ENCODE data around the gene CABP7. TPM values are rescaled to one million over a fixed set of nuclear protein-coding genes. Genes with fewer than 3 reads are reported as not detected.
A peak's percentile ranks its signal among the peaks of the same experiment; 100 is the strongest.

The CABP7 gene
- total and polyA plus RNA-seq, 9 donors: 0.04 to 0.23 (median 0.07) TPM; not detected in 6

DNA sequence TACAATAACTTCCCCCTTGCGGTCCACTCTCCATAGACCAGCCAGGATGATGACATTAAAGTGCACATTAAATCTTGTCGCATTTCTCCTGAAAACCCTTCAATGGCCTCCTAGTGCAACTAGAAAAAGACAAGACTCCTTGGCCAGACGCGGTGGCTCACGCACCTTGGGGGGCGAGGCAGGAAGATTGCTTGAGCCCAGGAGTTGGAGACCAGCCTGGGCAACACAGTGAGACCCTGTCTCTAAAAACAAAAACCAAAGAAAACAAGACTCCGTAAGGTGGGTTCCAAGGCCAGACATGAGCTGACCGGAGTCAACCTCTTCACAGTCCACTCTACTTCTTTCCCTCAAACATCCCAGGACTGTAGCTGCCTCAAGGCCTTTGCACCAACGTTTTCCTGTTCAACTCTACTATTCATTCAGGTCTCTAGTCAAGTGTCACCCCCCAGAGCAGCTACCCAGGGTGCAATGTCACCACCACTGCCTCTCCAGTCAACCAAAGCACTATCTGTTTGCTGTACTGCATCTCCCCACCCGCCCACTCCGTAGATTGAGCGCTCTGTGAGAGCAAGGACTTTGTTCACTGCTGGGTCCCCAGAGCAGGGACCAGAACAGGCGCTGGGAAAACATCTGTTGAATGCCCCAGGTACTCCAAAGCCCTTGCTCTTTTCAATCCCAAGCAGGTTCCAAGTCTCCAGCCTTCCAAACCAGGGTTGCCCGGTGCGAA is 46.3 kb downstream of the CABP7 start:
- WGBS, 3 donors: 48 to 56% (median 51%) methylated on average over 15 of the region's 15 CpGs
- peak in 1 of 5 donors; percentile 15 for DNase-seq
- peak overlapping the region in 1 of 2 donors; percentile 76 for H3K27ac ChIP-seq
- H3K9me3 ChIP-seq: no peaks in the 10 kb centered on the region
- no peaks in the 10 kb centered on the region for H3K27me3 ChIP-seq
- peaks cover 10% of the 10 kb centered on the region for H3K4me1 ChIP-seq (ENCODE audit: insufficient read depth)
- no peaks in the 10 kb centered on the region for H3K36me3 ChIP-seq
- TF ChIP-seq POLR2A (IDR thresholded peaks at IDR 0.05) (no peak), EP300 (IDR thresholded peaks at IDR 0.05) (no peak)
- TF ChIP-seq, protein P1, sequence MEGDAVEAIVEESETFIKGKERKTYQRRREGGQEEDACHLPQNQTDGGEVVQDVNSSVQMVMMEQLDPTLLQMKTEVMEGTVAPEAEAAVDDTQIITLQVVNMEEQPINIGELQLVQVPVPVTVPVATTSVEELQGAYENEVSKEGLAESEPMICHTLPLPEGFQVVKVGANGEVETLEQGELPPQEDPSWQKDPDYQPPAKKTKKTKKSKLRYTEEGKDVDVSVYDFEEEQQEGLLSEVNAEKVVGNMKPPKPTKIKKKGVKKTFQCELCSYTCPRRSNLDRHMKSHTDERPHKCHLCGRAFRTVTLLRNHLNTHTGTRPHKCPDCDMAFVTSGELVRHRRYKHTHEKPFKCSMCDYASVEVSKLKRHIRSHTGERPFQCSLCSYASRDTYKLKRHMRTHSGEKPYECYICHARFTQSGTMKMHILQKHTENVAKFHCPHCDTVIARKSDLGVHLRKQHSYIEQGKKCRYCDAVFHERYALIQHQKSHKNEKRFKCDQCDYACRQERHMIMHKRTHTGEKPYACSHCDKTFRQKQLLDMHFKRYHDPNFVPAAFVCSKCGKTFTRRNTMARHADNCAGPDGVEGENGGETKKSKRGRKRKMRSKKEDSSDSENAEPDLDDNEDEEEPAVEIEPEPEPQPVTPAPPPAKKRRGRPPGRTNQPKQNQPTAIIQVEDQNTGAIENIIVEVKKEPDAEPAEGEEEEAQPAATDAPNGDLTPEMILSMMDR (IDR thresholded peaks at IDR 0.05): no peak
- peak overlapping the region; percentile 97 for H3K4me3 ChIP-seq
- intact Hi-C loops (cut with DNase I): loop anchor here in 1 of 4 donors (10.0 kb wide), 1 partner anchor 239 kb away; no protein-coding TSS in a partner anchor

DNA sequence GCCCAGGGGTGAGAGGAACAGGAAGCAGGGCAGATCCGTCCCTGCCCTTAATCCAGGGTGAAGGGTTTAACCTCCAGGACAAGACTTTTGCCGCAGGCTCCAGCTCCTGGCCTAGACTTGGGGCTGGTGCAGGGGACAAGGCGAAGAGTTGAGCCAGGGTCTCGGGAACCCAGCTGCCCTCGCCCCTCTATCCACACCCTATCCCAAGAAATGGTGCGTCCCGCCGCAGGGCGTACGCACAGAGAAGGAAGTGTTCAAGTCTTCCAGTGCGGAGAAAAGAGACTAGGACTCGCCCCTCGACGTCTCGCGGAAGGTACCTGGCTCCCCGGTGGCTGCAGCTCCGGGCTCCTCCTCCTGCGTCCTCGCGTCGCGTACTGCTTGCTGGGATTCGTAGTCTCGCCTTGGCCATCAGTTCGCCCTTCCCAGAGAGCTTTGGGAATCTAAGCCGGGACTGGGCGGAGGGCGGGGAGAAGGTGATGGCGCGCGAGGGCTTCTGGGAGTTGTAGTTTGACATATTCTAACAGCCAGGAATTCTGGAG is 46.9 kb downstream of the CABP7 start, which contains the start of gene ZMAT5:
Gene ZMAT5, minus strand, starts transcription at position 376 of the 539 bp plus-strand sequence. CDS start 18,463 bp downstream, outside the sequence.
- H3K36me3 ChIP-seq: no peaks in the 10 kb centered on the region
- intact Hi-C loops (cut with DNase I): loop anchor here in 1 of 4 donors (10.0 kb wide), 1 partner anchor 238 kb away; no protein-coding TSS in a partner anchor
- peak within 1 kb of the TSS; percentile 97 for H3K4me3 ChIP-seq
- 0% methylated on average over 32 of the region's 32 CpGs for WGBS, 3 donors
- DNase-seq: peak; percentile 90 to 93 (median 93)
- TF ChIP-seq, protein P1 (IDR thresholded peaks at IDR 0.05): no peak
- TF ChIP-seq EP300 (IDR thresholded peaks at IDR 0.05) (no peak), POLR2A (IDR thresholded peaks at IDR 0.05) (no peak)
- peaks cover 10% of the 10 kb centered on the region for H3K4me1 ChIP-seq (ENCODE audit: insufficient read depth)
- no peaks in the 10 kb centered on the region for H3K27me3 ChIP-seq
- peak within 1 kb of the TSS; percentile 31 to 76 for H3K27ac ChIP-seq
- no peaks in the 10 kb centered on the region for H3K9me3 ChIP-seq

DNA sequence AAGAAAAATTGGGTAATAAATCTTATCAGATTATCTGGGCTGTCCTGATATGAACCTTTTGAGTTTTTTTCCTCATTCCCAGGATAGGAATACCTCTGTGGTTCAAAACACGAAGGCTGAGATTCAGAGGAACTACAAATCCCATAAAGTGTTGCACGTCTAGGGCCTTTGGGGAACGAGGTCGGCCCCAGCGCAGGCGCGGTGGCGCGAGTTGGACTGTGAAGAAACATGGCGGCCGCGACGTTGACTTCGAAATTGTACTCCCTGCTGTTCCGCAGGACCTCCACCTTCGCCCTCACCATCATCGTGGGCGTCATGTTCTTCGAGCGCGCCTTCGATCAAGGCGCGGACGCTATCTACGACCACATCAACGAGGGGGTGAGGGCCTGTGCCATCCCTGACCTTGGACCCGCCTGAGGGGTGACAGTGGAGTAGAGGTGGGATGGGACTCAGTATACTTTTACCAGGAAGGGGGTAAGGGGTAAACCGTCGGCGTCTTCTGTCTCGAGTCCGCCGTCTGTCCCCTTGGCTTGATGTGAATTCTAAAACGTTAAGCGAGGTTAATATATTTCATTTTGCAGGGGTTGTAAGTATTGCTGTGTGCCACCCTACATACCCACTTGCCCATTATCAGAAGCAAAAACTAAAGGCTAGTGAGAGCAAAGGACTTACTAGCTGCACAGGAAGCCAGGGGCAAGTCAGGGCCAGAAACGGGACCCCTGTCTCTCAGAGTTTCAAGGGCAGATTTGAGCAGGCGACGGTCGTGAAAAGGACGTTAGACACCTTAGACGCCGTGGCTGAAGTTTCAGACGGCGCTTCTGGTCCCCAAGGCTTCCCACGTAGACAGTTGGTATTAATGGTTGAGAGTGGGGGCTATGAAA is 47.6 kb downstream of the CABP7 start, which contains the start of gene UQCR10:
Gene UQCR10, plus strand, starts transcription at position 199 of the 881 bp plus-strand sequence. Its CDS starts 30 bp downstream, at position 229.
- intact Hi-C loops (cut with DNase I): loop anchor here in 1 of 4 donors (10.0 kb wide), 1 partner anchor 237 kb away; no protein-coding TSS in a partner anchor

More for the DNA sequence above, 47.6 kb downstream of the CABP7 start, which contains the start of gene UQCR10:
- Histone ChIP-seq H3K9me3 (no peaks in the 10 kb centered on the region), H3K27ac (peak within 1 kb of the TSS; percentile 31 to 76), H3K36me3 (no peaks in the 10 kb centered on the region), H3K4me3 (peak within 1 kb of the TSS; percentile 97), H3K4me1 (ENCODE audit: insufficient read depth) (peaks cover 10% of the 10 kb centered on the region), H3K27me3 (no peaks in the 10 kb centered on the region)
- peak; percentile 90 to 94 (median 91) for DNase-seq
- TF ChIP-seq, protein P1 (IDR thresholded peaks at IDR 0.05): peak in 1 of 3 donors; percentile 33
- TF ChIP-seq EP300 (IDR thresholded peaks at IDR 0.05): no peak
- TF ChIP-seq POLR2A (IDR thresholded peaks at IDR 0.05): peak; percentile 74
- 0 to 1% (median 1%) methylated on average over 46 of the region's 46 CpGs for WGBS, 3 donors
